ENCODE results near the gene PDE3A. TPM values are rescaled to one million over a fixed set of nuclear protein-coding genes. Genes with fewer than 3 reads are reported as not detected.

The PDE3A gene
- total RNA-seq, 2 experiments from 2014 or later = not detected

DNA sequence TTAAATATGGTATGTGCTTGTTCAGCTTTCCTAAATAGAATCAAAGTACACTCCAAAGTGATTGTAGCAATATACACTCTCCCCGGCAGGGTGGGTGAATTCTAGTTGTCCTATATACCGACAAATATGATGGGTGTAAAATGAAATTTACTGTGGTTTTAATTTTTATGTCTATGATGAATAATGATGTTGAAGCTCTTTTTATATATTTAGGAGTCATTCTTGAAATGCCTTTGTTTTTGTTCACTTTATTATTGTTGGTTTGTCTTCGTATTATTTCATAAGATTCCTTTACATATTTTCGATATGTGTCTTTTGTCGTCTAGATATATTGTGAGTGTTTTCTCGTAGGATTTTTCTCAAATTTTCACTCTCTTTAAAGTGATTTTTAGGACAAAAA is 105.7 kb downstream of the PDE3A start:
- no peak overlapping the region for H3K4me2 ChIP-seq (ENCODE audit: low read length)
- H3K27ac ChIP-seq (ENCODE audit: low read depth, low read length, poor library complexity, severe bottlenecking) = no peak overlapping the region
- H4K20me1 ChIP-seq (ENCODE audit: insufficient read depth, low read length) = no peaks in the 10 kb centered on the region
- intact Hi-C loops (cut with micrococcal nuclease; ENCODE audit: unreplicated experiment) = no loop called here
- H3K79me2 ChIP-seq (ENCODE audit: insufficient read depth, low read depth, low read length) = no peaks in the 10 kb centered on the region
- ChIA-PET POLR2A (no interaction called here), CTCF (ENCODE audit: unreplicated experiment) (no interaction called here)
- TF ChIP-seq, protein P1, sequence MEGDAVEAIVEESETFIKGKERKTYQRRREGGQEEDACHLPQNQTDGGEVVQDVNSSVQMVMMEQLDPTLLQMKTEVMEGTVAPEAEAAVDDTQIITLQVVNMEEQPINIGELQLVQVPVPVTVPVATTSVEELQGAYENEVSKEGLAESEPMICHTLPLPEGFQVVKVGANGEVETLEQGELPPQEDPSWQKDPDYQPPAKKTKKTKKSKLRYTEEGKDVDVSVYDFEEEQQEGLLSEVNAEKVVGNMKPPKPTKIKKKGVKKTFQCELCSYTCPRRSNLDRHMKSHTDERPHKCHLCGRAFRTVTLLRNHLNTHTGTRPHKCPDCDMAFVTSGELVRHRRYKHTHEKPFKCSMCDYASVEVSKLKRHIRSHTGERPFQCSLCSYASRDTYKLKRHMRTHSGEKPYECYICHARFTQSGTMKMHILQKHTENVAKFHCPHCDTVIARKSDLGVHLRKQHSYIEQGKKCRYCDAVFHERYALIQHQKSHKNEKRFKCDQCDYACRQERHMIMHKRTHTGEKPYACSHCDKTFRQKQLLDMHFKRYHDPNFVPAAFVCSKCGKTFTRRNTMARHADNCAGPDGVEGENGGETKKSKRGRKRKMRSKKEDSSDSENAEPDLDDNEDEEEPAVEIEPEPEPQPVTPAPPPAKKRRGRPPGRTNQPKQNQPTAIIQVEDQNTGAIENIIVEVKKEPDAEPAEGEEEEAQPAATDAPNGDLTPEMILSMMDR (conservative IDR thresholded peaks at IDR 0.05; ENCODE audit: low read length) = no peak
- no peak for TF ChIP-seq EZH2phosphoT487 (IDR thresholded peaks at IDR 0.05; ENCODE audit: borderline replicate concordance, low read depth, low read length)
- no TSS peak for BruUV-seq (replicated peaks)
- no peak for DNase-seq (ENCODE audit: low spot score)
- H3K4me1 ChIP-seq (ENCODE audit: insufficient read depth, low read length, poor library complexity, severe bottlenecking) = no peaks in the 10 kb centered on the region
- H3K36me3 ChIP-seq (ENCODE audit: insufficient read depth, low read length) = no peaks in the 10 kb centered on the region
- H3K9me2 ChIP-seq (ENCODE audit: insufficient read depth, low read length) = no peaks in the 10 kb centered on the region
- H3K9me3 ChIP-seq (ENCODE audit: low read length) = no peaks in the 10 kb centered on the region
- no peak overlapping the region for H2AFZ ChIP-seq (ENCODE audit: low read length)
- no peak overlapping the region for H3K4me3 ChIP-seq (ENCODE audit: low read depth, low read length, poor library complexity, severe bottlenecking)

DNA sequence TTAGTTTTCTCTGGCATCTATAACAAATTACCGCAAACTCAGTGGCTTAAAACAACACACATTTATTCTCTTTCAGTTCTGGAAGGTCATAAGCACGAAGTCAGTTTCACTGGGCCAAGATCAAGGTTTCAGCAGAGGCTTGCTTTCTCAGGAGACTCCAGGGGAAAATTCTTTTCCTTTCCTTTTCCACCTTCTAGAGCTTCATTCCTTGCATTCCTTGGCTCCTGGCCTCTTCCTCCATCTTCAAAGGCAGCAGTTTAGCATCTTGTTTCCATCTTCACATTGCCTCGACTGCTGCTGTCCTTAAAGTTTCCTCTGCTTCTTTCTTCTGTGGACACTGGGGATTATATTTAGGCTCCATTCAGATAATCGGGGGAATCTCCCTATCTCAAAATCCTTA is 106.1 kb downstream of the PDE3A start:
- Histone ChIP-seq H3K36me3 (ENCODE audit: insufficient read depth, low read length) (no peaks in the 10 kb centered on the region), H3K79me2 (ENCODE audit: insufficient read depth, low read depth, low read length) (no peaks in the 10 kb centered on the region), H3K9me2 (ENCODE audit: insufficient read depth, low read length) (no peaks in the 10 kb centered on the region), H3K4me1 (ENCODE audit: insufficient read depth, low read length, poor library complexity, severe bottlenecking) (no peaks in the 10 kb centered on the region), H3K9me3 (ENCODE audit: low read length) (no peaks in the 10 kb centered on the region), H3K27ac (ENCODE audit: low read depth, low read length, poor library complexity, severe bottlenecking) (no peak overlapping the region), H3K4me2 (ENCODE audit: low read length) (no peak overlapping the region), H2AFZ (ENCODE audit: low read length) (no peak overlapping the region), H4K20me1 (ENCODE audit: insufficient read depth, low read length) (no peaks in the 10 kb centered on the region), H3K4me3 (ENCODE audit: low read depth, low read length, poor library complexity, severe bottlenecking) (no peak overlapping the region)
- CTCF ChIA-PET (ENCODE audit: unreplicated experiment) = no interaction called here
- POLR2A ChIA-PET = no interaction called here
- BruUV-seq (replicated peaks) = no TSS peak
- intact Hi-C loops (cut with micrococcal nuclease; ENCODE audit: unreplicated experiment) = no loop called here
- DNase-seq (ENCODE audit: low spot score) = no peak
- no peak for TF ChIP-seq EZH2phosphoT487 (IDR thresholded peaks at IDR 0.05; ENCODE audit: borderline replicate concordance, low read depth, low read length)

DNA sequence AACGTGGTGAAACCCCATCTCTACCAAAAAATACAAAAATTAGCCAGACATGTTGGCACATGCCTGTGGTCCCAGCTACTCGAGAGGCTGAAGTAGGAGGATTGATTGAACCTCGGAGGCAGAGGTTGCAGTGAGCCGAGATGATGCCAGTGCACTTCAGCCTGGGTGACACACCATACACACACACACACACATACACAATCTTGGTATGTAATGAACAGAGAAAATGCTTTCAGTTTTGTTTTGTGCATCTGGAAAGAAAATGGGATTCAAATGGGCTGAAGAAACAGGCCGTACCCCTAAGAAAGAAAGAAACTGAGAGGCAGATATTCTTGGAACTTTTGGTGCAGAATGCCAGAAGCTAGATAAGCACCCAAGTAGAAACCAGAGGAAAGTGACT is 107.2 kb downstream of the PDE3A start:
- H3K4me1 ChIP-seq (ENCODE audit: insufficient read depth, low read length, poor library complexity, severe bottlenecking) = no peaks in the 10 kb centered on the region
- no peak overlapping the region for H3K27ac ChIP-seq (ENCODE audit: low read depth, low read length, poor library complexity, severe bottlenecking)
- H2AFZ ChIP-seq (ENCODE audit: low read length) = no peak overlapping the region
- H3K79me2 ChIP-seq (ENCODE audit: insufficient read depth, low read depth, low read length) = no peaks in the 10 kb centered on the region
- no peaks in the 10 kb centered on the region for H3K9me3 ChIP-seq (ENCODE audit: low read length)
- POLR2A ChIA-PET = no interaction called here
- H4K20me1 ChIP-seq (ENCODE audit: insufficient read depth, low read length) = no peaks in the 10 kb centered on the region
- no peaks in the 10 kb centered on the region for H3K36me3 ChIP-seq (ENCODE audit: insufficient read depth, low read length)
- TF ChIP-seq, protein P1 (conservative IDR thresholded peaks at IDR 0.05; ENCODE audit: low read length) = no peak
- no peak for TF ChIP-seq EZH2phosphoT487 (IDR thresholded peaks at IDR 0.05; ENCODE audit: borderline replicate concordance, low read depth, low read length)
- H3K4me3 ChIP-seq (ENCODE audit: low read depth, low read length, poor library complexity, severe bottlenecking) = no peak overlapping the region
- CTCF ChIA-PET (ENCODE audit: unreplicated experiment) = no interaction called here
- no peaks in the 10 kb centered on the region for H3K9me2 ChIP-seq (ENCODE audit: insufficient read depth, low read length)
- DNase-seq (ENCODE audit: low spot score) = no peak
- H3K4me2 ChIP-seq (ENCODE audit: low read length) = no peak overlapping the region
- BruUV-seq (replicated peaks) = no TSS peak
- intact Hi-C loops (cut with micrococcal nuclease; ENCODE audit: unreplicated experiment) = no loop called here
